Measurements from ENCODE around the gene PLEKHA1.

- TF ChIP-seq CTCF (IDR thresholded peaks at IDR 0.05) (no peak), ZFX (IDR thresholded peaks at IDR 0.05; ENCODE audit: borderline replicate concordance) (no peak)
Measured at GRCh38 chr10:122480146-122480833, 105.8 kb downstream of the PLEKHA1 start.
